CD4-positive, alpha-beta T cell treated with Interleukin-2 at 100 ng/mL for 4 hours (primary cell): ENCODE data around the gene PGP.

Experiments used
- DNase-seq: peaks from one replicate; pipeline ENCODE4 v3.0.0-alpha.2; 2020; ENCODE audit warnings: low spot score

The PGP gene

DNA sequence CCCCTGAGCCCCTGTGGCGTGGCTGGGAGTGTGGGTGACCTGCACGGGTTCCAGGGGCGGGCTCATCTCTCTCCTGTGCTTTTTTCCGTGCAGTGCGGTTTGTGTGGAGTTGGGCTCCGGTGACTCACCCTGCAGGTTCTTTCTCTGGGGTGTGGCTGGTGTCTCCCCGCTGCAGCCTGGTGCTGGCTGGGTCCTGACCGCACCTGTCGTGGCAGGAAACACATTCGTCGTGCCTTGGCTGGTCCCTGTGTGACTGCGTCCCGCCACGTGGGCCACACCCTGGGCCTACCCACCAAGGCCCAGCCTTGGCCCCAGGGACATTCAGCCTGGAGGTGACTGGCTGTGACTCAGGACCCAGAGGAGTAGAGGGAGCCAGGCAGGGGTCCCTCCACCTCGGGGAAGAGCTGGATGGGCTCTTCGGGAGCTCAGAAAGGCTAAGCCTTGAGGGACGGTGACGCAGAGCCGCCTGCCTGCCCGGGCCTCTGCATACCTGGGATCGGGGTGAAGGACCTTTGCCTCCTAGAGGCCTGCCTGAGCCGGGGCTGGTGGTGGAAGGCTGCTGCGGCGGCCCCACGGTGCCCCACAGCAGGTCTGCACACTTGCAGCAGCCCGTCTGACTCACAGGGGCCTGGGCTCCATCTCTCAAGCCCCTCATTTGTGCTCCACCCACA lies 51.3 kb downstream of the PGP start:
- peak; percentile 32 for DNase-seq

DNA sequence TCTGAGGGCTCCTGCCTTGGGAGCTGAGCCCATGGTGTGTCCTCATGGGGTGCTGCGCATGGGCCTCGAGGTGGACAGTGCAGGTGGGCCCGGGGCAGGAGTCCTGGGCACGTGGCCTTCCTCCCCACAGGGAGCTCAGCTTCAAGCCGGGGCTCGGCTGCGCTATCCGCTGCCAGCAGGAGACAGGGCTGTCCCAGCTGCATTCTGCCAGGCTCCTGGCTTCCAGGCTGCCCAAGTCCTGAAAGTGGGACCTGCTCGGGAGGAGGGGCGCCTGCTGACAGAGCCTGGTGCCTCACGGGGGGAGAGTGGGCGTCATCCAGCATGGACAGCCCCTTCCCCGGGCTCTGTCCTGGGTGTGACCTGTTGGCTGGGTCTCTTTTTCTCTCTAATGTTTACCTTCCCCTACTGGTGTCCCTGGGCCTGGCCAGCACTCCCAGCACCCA lies 51.9 kb downstream of the PGP start:
- no peak for DNase-seq

DNA sequence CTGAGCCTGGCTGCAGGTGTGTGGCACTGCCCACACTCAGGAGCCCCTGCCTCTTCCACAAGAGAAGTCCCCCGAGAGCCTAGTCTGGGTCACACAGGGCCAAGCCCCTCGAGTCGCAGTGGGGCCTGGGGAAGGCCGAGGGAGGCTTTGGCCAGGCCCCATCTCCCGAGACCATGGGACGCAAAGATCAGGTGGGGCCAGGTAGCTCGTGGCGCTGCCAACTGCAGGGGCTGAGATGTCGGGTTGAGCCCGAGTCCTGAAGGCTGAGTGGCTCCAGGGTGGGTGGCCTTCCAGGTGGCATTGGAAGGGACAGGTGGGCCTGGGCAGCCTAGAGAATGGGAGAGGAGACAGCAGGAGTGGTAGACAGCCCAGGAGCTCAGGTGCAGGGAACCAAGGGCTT lies 52.7 kb downstream of the PGP start:
- no peak for DNase-seq
